NOMO-1 (cell line): ENCODE results near the gene LGALS3BP.
A peak's percentile ranks its signal among the peaks of the same experiment; 100 is the strongest.

Experiments
- DNase-seq, 2 experiments: peaks; one replicate each; lab custom pipeline; 2025; ENCODE audit not compliant: unreplicated experiment in 2 of 2; lab: John Stamatoyannopoulos, UW

The LGALS3BP gene

DNA sequence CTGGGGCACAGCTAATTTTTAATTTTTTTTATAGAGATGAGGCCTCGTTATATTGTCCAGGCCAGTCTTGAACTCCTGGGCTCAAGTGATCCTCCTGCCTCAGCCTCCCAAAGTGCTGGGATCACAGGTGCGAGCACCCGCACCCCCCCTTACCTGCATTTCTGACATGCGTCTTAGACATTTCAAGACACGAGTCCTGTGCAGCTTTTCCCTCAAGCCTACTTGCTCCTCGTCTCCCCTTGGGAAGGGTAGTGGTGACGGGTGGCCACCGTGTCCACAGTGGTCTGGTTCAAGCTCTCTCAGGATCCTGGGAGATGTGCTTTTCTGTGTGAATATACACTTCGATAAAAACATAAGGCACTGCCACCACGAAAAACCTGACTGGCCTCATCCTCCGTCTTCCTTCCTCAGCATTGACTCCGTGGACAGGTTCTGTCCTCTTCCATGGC, 20.2 kb upstream of the LGALS3BP start:
- no peak for DNase-seq

DNA sequence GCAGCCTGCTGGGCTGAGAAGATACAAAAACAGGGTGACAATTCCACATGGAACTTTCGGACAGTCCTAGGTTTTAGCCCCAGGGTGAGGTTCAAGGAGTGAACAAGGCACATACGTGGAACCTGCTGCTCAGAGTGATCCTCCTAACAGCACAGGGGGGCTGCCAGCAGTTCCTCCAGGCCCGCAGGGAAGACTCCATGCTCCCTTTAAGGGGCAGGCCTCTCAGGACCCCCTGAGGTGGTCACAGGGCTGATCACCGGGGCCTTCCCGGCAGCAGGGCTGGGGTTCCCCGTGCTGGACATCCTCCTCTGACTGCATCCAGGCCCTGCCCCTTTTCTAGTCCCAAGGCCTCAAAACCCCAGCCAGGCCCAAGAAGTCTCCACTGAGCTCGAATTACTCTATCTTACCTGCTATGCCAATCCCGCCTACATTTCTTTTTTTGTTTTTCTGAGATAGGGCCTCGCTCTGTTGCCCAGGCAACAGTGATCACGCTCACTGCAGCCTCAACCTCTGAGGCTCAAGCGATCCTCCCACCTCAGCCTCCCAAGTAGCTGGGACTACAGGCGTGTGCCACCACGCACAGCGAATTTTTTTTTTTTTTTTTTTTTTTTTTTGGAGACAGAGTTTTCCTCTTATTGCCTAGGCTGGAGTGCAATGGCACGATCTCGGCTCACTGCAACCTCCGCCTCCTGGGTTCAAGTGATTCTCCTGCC, 19.5 kb upstream of the LGALS3BP start:
- no peak for DNase-seq

DNA sequence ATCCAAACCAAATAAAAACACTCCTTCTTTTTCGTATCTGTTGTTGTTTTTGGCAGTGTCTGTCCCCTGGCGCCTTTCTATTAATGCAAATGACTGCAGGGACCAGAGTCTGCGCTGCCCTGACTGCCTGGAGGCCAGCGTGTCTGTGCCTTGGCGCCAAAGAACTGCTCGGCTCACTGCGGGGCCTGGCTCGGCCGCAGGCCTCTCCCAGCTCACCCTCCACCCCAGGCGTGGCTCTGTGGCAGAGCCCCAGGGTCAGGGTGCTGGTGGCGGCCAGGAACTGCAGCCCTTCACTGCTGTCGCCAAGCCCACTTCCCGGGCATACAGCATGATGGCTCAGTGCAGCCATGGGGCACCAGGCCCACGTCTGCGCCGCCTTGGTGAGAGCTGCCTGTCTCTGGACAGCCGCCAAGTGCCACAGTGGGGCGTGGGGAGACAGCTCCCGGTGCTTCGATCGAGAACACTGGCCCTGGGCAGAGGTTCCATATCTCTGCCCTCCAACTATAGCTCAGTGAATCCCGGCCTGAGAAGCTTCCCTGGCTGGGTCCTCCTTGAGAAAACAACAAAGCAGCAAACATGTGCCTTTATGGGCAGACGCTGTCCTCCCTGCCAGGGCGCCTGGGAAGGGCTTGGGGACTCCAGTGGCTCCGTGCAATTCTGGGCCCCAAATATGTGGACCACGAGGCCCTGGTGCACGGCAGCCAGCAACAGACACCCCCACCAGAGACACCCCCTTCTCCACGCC, 18.8 kb upstream of the LGALS3BP start:
- DNase-seq = no peak

DNA sequence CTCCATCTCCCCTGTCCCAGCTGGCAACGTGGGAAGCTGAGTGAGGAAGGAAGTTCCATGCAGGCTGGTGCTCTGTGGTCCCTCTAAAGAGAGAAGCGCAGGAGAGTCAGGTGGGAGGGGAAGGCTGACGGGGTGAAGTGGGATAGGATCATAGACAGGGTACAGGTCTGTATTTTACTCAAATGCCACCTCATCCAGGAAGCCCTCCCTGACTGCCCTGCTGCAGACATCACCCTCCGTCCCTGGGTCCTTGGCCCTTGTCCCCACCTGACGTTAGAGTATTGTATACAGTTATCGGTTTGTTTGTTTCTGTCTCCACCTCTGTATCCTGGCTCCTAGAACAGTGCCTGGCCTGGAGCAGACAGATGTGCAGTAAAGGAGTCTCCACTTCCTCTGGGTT, 18.2 kb upstream of the LGALS3BP start:
- DNase-seq = no peak

DNA sequence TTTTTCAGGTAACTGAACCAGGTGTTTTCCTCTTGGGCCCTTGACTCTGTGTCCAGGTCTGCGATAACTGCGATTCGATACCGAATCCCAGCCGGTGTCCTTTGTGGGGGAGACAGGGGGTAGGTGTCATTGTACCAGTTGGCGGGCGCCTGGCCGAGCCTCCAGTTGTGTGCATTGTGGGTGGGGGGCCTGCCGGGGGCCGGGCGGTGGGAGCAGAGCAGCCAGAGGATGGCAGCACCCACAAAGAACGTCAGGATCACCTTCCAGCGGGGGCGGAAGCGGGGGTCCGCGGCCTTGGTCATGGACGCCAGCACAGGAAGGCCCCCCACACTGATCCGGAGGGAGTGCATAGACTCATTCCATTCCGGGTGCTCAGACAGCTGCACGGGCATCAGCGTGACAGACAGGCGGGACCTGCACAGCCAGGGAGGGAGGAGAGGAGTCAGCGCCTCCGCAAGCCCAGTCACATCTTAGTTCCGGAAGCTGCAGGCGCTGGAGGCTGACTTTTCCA, 17.6 kb upstream of the LGALS3BP start:
- no peak for DNase-seq

DNA sequence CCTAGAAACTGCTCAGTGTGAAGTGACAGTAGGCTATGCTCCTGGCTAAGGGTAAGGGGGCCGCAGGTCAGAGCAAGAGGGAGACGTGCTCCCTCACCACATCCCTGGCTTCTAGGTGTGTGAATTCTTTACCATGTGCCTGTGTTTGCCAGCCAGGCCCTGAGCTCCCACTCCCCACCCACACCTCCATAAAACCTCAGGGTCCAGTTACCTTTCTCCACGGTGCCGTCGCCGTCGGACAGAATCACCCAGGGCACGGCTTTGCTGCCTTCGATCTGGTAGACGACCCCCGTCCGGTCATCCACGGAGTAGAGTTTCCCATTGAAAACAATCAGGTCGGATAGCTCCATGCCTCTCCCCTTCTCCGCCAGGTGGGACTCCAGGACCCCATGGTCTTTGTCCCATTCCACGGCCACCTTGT, 17.1 kb upstream of the LGALS3BP start:
- DNase-seq = no peak

DNA sequence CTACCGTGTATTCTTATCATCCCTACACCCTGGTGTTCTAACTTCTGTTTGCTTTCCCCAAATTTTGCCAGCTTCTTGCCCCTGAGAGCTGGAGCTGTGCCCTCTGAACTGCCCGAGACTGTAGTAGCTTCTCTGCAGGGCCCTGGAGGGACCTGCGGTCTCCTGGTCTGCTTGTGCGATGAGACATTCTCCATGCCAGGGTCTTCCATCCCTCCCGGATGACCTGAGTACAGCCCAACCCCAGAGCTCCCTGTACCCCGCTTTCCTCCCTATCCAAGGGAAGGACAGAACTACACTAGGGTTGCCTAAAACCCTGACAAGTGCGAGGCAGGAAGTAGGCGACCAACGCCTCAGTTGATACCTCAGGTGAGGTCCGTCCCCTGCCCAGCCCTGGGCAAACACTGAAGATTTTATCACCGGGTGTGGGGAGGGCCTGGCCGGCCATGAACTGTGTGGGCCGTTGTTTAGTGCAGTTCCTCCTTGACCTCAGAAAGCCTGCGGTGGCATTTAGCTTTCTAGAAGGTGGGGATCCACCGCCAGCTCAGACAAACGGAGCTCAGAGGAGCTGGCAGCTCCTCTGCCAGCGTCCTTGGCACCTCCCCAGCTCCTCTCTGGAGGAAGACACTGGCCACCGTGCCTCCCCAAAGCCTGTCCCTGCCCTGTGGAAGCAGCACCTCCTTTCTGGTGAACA, 16.2 kb upstream of the LGALS3BP start:
- DNase-seq = no peak

DNA sequence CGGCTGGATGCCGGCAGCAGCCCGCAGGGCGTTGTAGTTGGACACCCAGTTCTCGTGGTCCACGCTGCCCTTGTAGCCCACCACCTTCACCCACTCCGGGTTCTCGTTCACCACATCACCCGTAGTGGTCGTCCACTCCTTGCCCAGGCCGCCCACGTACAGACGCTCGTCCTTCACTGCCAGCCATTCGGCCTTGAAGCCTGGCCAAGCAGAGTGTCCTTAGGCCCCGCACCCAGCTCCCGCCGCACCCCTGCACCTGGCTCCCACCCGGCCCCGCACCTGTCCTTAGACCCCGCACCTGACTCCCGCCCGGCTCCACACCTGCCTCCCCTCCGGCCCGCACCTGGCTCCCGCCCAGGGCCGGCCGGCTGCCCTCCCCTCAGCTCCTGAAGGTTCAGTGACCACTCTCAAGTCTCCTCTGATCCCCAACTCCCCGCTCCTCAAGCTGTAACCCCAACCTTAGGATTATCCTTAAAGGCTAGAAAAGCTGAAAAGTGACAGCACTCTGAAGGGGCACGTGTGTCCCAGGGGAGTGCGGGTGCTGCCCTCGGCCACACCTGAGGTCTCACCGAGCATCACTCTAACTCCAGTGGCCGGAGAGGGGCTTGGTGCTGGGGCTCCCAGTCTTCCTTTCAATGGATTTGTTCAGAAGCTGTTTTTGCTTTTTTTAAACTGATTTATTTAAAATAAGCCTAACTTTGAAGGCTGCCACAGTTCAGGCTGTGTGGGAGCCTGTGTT, 15.5 kb upstream of the LGALS3BP start:
- DNase-seq = no peak

DNA sequence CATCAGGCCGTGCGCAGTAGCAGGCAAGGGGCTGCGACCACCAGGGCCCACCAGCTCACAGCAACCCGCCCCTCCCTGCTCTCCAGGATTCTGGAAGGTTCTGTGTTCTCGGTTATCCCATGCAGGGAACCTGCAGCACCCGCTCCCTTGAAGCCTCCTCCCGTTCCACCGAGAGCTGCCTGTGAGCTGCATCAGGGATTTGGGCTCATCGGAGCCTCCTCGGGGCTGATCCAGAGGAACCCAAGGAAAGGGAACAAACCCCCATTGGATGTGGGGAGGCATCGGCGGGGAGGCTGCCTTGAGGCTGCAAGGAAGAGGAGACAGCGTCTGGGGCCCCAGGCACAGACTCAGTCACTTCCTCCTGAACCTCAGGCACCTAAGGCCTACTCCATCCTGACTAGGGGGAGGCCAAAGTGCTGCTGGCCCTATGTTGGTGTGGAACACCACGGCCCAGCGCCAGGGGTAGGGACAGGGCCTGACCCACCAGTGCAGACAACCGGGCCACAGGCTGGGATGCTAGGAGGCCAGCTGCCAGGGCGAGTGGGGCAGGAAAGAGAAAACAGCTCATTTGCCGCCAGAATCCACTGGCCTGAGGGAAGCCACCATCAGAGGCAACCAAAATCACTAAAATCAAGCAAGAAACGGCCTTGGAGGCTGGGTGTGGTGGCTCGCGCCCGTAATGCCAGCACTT, 14.4 kb upstream of the LGALS3BP start:
- DNase-seq = no peak

DNA sequence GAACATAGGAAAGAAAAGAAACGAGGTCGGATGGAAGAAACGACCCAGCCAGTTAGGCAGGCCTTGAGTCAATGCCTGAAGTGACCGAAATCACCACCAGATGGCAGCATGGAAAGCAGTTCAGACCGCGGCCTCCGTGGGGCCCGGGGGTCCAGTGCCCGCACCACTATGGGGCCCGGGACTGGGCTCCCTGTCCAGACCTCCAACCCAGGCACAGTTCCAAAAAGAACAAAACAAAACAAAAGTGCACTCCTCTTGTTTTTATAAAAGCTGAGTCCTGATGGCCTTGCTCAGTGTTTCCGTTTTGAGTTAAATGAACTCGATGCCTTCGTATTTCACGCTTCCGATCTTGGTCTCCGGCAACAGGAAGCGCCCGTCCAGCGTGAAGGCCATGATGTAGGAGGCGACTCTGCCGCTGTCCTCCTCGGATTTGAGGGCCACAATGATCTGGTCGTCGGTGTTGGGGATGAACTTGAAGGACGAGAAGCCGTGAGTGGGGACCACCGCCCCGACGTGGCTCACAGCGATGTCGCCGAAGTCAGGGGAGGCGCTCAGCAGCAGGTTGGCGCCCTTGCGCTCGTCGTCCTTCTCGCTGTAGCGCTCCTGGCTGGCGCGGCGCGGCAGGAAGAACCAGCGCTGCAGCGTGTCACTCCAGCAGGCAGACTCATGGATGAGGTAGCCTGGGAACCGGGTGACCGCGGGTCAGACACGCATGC, 13.7 kb upstream of the LGALS3BP start:
- DNase-seq = no peak

DNA sequence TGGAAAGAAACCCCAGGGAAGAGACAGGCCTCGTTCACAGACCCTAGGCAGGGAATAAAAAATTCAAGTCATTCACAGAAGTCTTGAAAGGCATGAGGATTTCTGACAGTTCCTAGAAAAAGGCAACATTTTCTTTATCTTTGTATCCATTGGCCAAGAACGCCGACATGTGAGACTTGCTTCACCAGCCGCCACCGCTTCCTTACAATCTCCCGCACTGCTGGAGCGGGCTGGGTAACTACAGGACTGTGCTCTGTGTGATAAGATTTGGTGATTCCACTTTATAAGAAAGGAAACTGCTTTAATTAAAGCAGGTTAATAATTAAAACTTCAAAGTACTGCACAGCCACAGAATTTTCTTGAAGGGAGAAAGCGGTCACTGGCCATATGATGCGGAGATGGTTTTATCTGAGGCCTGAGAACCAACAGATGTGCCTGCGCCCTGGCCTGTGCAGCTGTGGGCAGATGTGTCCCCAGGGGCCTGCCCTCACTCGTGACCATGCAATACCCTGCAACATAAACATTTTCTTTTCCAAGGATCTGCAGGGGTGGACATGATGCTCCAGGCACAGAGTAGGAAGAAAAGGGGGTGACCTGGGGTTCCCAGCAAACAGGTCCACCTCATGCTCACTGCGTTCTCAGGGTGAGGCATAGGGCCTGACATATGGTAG, 13.0 kb upstream of the LGALS3BP start:
- no peak for DNase-seq

DNA sequence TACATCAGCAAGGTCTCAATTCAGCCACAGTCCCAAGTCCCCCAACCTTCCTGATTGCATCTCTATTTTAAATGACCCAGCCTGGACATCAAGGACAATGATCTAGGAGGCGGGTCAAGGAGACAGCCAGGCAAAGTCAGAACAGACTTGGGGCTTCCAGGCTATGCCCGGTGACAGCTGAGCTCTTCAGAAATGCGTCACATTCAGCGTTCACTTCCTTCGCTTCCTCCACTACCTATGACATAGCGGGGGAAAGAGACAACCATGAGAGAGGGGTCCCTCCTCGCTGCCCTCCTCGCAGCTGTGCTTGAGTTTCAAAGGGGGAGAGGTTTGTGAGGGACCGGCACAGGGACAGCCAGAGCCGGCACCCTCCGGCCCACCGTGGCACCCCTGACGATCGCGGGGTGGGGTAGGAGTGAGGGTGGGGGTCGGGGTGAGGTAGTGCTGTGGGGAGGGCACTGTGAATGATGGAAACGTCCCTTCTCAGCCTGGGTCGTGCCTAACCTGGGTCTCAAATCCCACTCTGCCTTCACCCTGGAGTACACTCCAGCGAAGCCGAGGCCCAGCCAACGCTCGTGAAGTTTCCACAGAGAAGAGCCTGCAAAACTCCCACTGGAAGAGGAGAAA, 12.3 kb upstream of the LGALS3BP start:
- DNase-seq = no peak

DNA sequence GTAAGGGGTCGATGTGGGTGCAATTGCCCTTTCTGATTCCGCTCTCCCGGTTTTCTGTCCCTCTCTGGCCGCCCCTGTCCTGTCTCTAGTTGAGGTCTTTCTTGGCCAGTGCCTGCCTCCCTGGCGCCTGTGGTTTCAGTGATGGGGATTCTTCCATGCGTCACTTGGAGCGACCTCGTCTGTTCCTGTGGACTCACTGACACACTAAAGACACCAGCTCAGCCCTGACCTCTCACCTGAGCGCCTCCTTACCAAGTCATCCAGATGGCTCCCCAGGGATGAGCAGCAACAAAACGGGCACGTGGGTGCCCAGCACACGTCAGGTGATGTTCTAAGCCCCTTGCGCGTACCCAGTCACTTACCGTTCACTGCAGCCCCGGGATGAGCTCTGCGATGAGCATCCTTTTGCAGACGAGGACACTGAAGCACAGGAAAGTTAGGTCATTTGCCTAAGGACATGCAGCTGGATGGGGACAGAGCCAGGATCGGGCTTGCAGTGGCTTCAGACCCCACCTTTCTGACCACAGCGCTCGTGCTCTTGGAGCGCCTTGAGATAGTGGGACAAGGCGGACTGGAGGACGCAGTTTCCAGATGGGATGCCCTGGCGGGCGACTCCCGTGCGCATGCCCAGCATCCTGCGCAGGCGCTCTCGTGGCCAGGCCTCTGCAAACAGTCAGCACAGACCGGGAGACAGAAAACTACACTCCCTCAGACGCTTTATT, 11.5 kb upstream of the LGALS3BP start:
- DNase-seq = no peak

DNA sequence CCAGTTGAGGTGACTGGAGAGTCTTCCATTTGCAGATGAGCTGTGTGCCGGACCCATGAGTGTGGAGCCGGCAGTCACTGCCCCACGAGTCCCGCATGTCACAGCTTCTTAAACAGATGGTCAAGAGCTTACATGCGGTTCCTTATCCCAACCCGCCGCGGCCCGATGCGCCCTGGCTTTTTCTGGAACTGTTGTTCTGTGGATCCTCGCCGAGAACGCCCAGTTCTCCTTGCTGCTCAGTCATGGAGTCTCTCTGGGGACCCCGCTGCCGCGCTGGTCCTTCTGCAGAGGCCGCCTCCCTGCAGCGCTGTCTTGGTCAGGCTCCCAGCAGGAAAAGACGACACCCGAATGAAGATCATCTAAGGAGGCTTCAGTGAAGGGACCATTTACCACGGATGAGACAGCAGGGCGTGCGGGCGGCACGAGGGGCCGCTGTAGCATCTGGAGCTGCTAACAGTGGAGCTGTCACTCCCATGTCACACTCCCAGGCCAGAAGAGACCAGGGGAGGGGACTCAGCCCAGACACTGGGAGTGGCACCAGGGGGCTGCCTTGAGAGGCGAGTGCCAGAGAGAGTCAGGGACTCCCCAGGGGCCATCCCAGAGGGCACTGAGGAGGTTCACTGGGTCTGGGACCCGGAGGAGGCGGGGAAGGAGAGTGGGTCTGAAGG, 10.8 kb upstream of the LGALS3BP start:
- DNase-seq = no peak

DNA sequence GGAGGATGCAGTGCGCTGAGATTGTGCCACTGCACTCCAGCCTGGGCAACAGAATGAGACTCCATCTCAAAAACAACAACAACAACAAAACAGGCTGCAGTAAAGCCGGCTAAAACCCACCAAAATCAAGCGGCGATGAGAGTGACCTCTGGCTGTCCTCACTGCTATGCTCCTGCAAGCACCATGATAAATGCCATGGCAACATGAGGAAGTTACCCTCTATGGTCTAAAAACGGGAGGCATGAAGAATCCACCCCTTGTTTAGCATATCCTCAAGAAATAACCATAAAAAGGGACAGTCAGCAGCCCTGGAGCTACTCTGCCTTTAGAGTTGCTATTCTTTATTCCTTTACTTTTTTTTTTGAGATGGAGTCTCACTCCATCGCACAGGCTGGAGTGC, 8.4 kb upstream of the LGALS3BP start:
- DNase-seq = no peak

DNA sequence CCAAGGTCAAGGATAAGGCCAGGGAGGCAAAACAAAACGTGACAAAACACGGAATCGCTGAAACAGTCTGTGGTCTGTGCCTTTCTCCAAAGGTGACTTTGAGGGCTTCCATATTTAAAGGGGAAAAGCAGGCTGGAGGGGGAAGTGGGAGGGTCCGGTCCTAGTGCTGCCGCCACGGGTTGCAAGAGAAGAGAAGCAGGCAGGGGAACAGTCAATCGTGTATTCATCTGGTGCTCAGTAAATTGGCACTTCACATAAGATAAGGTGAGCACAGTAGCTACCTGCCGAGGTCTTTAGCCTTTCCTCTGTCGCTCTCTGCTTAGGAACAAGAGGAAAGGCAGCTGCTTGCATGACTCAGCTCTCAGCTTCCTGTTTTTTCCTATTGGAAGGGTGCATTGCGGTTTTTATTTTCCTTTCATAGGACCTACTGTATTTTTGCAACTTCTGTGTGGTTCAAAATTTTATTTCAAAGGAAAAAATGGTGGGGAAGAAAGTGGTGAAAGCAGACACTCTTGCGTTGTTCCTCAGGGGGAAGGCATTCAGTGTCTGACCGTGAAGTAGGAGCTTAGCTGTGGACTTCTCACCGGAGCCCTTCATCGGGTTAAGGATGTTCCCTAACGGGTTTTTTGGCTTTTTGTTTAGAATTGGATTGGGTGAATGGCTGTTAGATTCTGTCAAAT, 7.1 kb upstream of the LGALS3BP start:
- peak; percentile 17 to 39 for DNase-seq
